Trophoblast cell (in vitro differentiated cells and primary cell): ENCODE data around the gene MED29.

Experiments
- DNase-seq, 2 donors: peaks; one replicate each; pipeline ENCODE4 v3.0.0-alpha.2; 2016
- H2AFZ ChIP-seq: 2 replicates; pipeline ENCODE4 v1.6.1; 2013; ENCODE audit warnings: low read length, moderate library complexity, mild to moderate bottlenecking; ENCODE audit not compliant: insufficient read depth, poor library complexity
- H2AK5ac ChIP-seq: 2 replicates; pipeline ENCODE4 v1.6.1; 2013; ENCODE audit warnings: mild to moderate bottlenecking, low read length
- H2BK120ac ChIP-seq: 2 replicates; pipeline ENCODE4 v1.6.1; 2013; ENCODE audit warnings: low read length, mild to moderate bottlenecking, moderate library complexity; ENCODE audit not compliant: insufficient read depth, poor library complexity
- H2BK12ac ChIP-seq: 2 replicates; pipeline ENCODE4 v1.6.1; 2013; ENCODE audit warnings: mild to moderate bottlenecking, low read length, moderate library complexity
- H2BK5ac ChIP-seq: 2 replicates; pipeline ENCODE4 v1.6.1; 2013; ENCODE audit warnings: low read length, low read depth, moderate library complexity, mild to moderate bottlenecking; ENCODE audit not compliant: poor library complexity
- H3K14ac ChIP-seq: 2 replicates; pipeline ENCODE4 v1.6.1; 2013; ENCODE audit warnings: mild to moderate bottlenecking, low read length
- H3K18ac ChIP-seq: 2 replicates; pipeline ENCODE4 v1.6.1; 2013; ENCODE audit warnings: mild to moderate bottlenecking, low read length
- H3K23ac ChIP-seq: 2 replicates; pipeline ENCODE4 v1.6.1; 2013; ENCODE audit warnings: low read length
- H3K27ac ChIP-seq: 2 replicates; pipeline ENCODE4 v1.5.1; 2013; ENCODE audit warnings: low read depth, mild to moderate bottlenecking, inconsistent platforms, low read length, moderate library complexity
- H3K27me3 ChIP-seq: 2 replicates; pipeline ENCODE4 v1.6.1; 2013; ENCODE audit warnings: inconsistent platforms, mild to moderate bottlenecking, low read length, moderate library complexity; ENCODE audit not compliant: insufficient read depth
- H3K36me3 ChIP-seq, 2 experiments: 1 replicate in 1 of 2; 2 replicates in 1 of 2; pipeline ENCODE4 v1.6.1; 2013; ENCODE audit warnings: low read length in 2 of 2, mild to moderate bottlenecking in 2 of 2, moderate library complexity in 1 of 2; ENCODE audit not compliant: insufficient read depth in 2 of 2, control insufficient read depth in 1 of 2
- H3K4ac ChIP-seq: 2 replicates; pipeline ENCODE4 v1.6.1; 2013; ENCODE audit warnings: low read depth, mild to moderate bottlenecking, low read length, moderate library complexity
- H3K4me1 ChIP-seq, 2 experiments: 1 replicate in 1 of 2; 2 replicates in 1 of 2; pipeline ENCODE4 v1.6.1; 2013; ENCODE audit warnings: low read length in 2 of 2, mild to moderate bottlenecking in 2 of 2, moderate library complexity in 1 of 2; ENCODE audit not compliant: insufficient read depth in 2 of 2, control insufficient read depth in 1 of 2
- H3K4me2 ChIP-seq: 2 replicates; pipeline ENCODE4 v1.6.1; 2013; ENCODE audit warnings: inconsistent platforms, mild to moderate bottlenecking, low read length, moderate library complexity
- H3K4me3 ChIP-seq: 2 replicates; pipeline ENCODE4 v1.5.1; 2013; ENCODE audit warnings: mild to moderate bottlenecking, low read depth, low read length, inconsistent platforms
- H3K79me1 ChIP-seq: one replicate; pipeline ENCODE4 v1.6.1; 2013; ENCODE audit warnings: low read length
- H3K79me2 ChIP-seq: 2 replicates; pipeline ENCODE4 v1.6.1; 2013; ENCODE audit warnings: low read length, mild to moderate bottlenecking; ENCODE audit not compliant: control insufficient read depth, insufficient read depth, poor library complexity
- H3K9ac ChIP-seq: 2 replicates; pipeline ENCODE4 v1.6.1; 2013; ENCODE audit warnings: mild to moderate bottlenecking, low read length
- H3K9me3 ChIP-seq: 2 replicates; pipeline ENCODE4 v1.6.1; 2013; ENCODE audit warnings: low read depth, mild to moderate bottlenecking, control low read depth, inconsistent platforms, low read length; ENCODE audit not compliant: insufficient read depth
- H4K12ac ChIP-seq: 2 replicates; pipeline ENCODE4 v1.6.1; 2013; ENCODE audit warnings: low read depth, mild to moderate bottlenecking, low read length, moderate library complexity
- H4K8ac ChIP-seq: 2 replicates; pipeline ENCODE4 v1.6.1; 2013; ENCODE audit warnings: low read depth, mild to moderate bottlenecking, low read length, moderate library complexity
- H4K91ac ChIP-seq: one replicate; pipeline ENCODE4 v1.6.1; 2013; ENCODE audit warnings: low read depth, mild to moderate bottlenecking, low read length, moderate library complexity
- WGBS: extraction: QIAGEN DNeasy Blood & Tissue Kit; methylation state at CpG from one replicate; pipeline ENCODE4 v1.1.7; 2013; ENCODE audit warnings: missing lambda C conversion rate; ENCODE audit not compliant: insufficient read length, insufficient coverage; ENCODE audit errors: extremely low coverage; 5-methylcytosine and 5-hydroxymethylcytosine counted together

The MED29 gene

DNA sequence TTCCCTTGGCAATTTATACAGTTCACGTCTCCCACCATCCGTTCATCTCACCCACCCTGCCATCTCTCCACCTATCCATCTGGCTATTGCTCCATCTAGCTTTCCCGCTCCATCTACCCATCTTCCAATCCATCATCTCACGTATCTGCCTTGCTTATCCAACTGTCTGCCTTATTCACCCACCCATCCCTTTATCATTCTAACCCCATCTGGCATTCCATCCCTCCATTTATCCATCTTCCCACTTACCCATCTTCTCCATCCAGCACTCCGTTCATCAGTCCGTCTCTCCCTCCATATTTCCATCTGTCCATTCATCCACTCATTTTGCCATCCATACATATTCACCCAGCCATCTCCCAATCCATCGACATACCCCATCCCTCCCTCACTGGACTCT, 34.6 kb downstream of the MED29 start:
- H3K18ac ChIP-seq: no peak overlapping the region
- 100% methylated on average over 4 of the region's 7 CpGs for WGBS
- H3K27ac ChIP-seq: no peak overlapping the region
- no peak overlapping the region for H3K9ac ChIP-seq
- no peak overlapping the region for H4K12ac ChIP-seq
- H3K4me1 ChIP-seq: peaks cover 13 to 18% of the 10 kb centered on the region in 2 experiments
- no peak overlapping the region for H4K91ac ChIP-seq
- H2AFZ ChIP-seq: no peak overlapping the region
- no peak overlapping the region for H3K14ac ChIP-seq
- H2BK120ac ChIP-seq: no peak overlapping the region
- H3K4me2 ChIP-seq: no peak overlapping the region
- no peak overlapping the region for H4K8ac ChIP-seq
- peaks cover 10% of the 10 kb centered on the region for H3K79me1 ChIP-seq
- peaks cover 43 to 47% of the 10 kb centered on the region in 2 experiments for H3K36me3 ChIP-seq
- peaks cover 5% of the 10 kb centered on the region for H3K9me3 ChIP-seq
- no peak overlapping the region for H3K23ac ChIP-seq
- H2BK12ac ChIP-seq: no peak overlapping the region
- no peak overlapping the region for H3K4me3 ChIP-seq
- no peak overlapping the region for H2BK5ac ChIP-seq
- no peaks in the 10 kb centered on the region for H3K27me3 ChIP-seq
- H3K4ac ChIP-seq: no peak overlapping the region
- no peaks in the 10 kb centered on the region for H3K79me2 ChIP-seq
- no peak overlapping the region for H2AK5ac ChIP-seq
- no peak for DNase-seq

DNA sequence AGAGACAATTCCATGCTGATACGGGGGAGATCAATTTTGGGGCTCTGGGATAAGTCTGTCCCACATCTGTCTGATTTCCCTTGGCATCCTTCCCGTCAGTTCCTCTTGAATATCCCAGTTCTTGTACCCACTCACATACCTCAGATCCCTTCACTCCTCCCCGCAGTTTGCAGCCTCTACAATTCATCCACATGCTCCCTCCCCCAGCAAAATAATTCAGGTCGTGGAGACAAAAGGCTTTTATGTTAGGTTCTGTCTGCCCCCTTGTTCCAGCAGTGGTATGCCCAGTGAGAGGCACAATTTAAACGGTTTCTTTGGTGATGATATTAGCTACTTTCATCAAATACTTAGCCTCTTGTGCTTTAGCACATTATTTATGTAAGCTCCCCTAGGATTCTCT, 35.0 kb downstream of the MED29 start:
- Histone ChIP-seq H3K23ac (no peak overlapping the region), H3K27me3 (no peaks in the 10 kb centered on the region), H2AK5ac (no peak overlapping the region), H3K4me2 (no peak overlapping the region), H3K27ac (no peak overlapping the region), H3K9me3 (peaks cover 5% of the 10 kb centered on the region), H3K36me3 (peaks cover 39 to 42% of the 10 kb centered on the region in 2 experiments), H2BK120ac (no peak overlapping the region), H2BK12ac (no peak overlapping the region), H4K12ac (no peak overlapping the region), H3K9ac (no peak overlapping the region), H4K91ac (no peak overlapping the region), H3K4me3 (no peak overlapping the region), H3K14ac (no peak overlapping the region), H3K4me1 (peaks cover 13 to 21% of the 10 kb centered on the region in 2 experiments), H3K18ac (no peak overlapping the region), H2BK5ac (no peak overlapping the region), H4K8ac (no peak overlapping the region), H3K4ac (no peak overlapping the region), H2AFZ (no peak overlapping the region), H3K79me1 (peaks cover 10% of the 10 kb centered on the region), H3K79me2 (no peaks in the 10 kb centered on the region)
- no CpG with 5 or more reads among the region's 5 CpGs for WGBS
- no peak for DNase-seq

DNA sequence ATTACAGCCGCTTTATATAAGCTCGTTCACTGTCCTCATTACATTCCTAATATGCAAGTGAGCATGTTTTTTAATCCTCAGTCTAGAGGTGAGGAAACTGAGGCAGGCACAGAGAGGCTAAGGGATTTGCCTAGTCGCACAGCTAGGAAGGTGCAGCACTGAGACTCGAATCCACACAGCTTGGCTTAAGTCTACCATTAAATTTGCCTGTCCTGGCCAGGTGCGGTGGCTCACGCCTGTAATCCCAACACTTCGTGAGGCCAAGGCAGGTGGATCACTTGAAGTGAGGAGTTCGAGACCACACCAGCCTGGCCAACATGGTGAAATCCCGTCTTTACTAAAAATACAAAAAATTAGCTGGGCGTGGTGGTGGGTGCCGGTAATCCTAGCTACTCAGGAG, 36.5 kb downstream of the MED29 start:
- no peak overlapping the region for H3K9ac ChIP-seq
- H4K91ac ChIP-seq: peak overlapping the region; percentile 4
- H3K79me2 ChIP-seq: no peaks in the 10 kb centered on the region
- no peak overlapping the region for H3K27ac ChIP-seq
- H3K79me1 ChIP-seq: peaks cover 10% of the 10 kb centered on the region
- no peak overlapping the region for H4K12ac ChIP-seq
- H3K27me3 ChIP-seq: no peaks in the 10 kb centered on the region
- no peak overlapping the region for H2BK12ac ChIP-seq
- peaks cover 5% of the 10 kb centered on the region for H3K9me3 ChIP-seq
- peaks cover 30 to 36% of the 10 kb centered on the region in 2 experiments for H3K36me3 ChIP-seq
- DNase-seq: no peak
- H3K4me3 ChIP-seq: no peak overlapping the region
- H2AK5ac ChIP-seq: peak overlapping the region; percentile 64
- no peak overlapping the region for H3K4ac ChIP-seq
- WGBS: no CpG with 5 or more reads among the region's 11 CpGs
- no peak overlapping the region for H3K23ac ChIP-seq
- no peak overlapping the region for H2AFZ ChIP-seq
- H2BK5ac ChIP-seq: no peak overlapping the region
- no peak overlapping the region for H2BK120ac ChIP-seq
- no peak overlapping the region for H3K4me2 ChIP-seq
- peak overlapping the region; percentile 50 for H3K18ac ChIP-seq
- peak overlapping the region; percentile 8 for H4K8ac ChIP-seq
- H3K14ac ChIP-seq: no peak overlapping the region
- H3K4me1 ChIP-seq: peaks cover 13 to 21% of the 10 kb centered on the region in 2 experiments

- H3K4me2 ChIP-seq: peak overlapping the region; percentile 26
- H3K27ac ChIP-seq: peak overlapping the region; percentile 81
- peak overlapping the region; percentile 80 for H3K14ac ChIP-seq
- H2AK5ac ChIP-seq: peak overlapping the region; percentile 57
- no peaks in the 10 kb centered on the region for H3K27me3 ChIP-seq
- peak overlapping the region; percentile 59 for H4K8ac ChIP-seq
- peak overlapping the region; percentile 31 for H4K12ac ChIP-seq
- peaks cover 10% of the 10 kb centered on the region for H3K79me1 ChIP-seq
- peaks cover 30 to 36% of the 10 kb centered on the region in 2 experiments for H3K36me3 ChIP-seq
- peak overlapping the region; percentile 82 for H2BK5ac ChIP-seq
- no peak overlapping the region for H3K4me3 ChIP-seq
- no peaks in the 10 kb centered on the region for H3K79me2 ChIP-seq
- H3K9ac ChIP-seq: no peak overlapping the region
- peak overlapping the region; percentile 71 for H4K91ac ChIP-seq
- peak overlapping the region; percentile 82 for H2BK120ac ChIP-seq
- peak overlapping the region; percentile 74 for H2AFZ ChIP-seq
- H3K23ac ChIP-seq: no peak overlapping the region
- H3K4ac ChIP-seq: peak overlapping the region; percentile 41
- DNase-seq: peak; percentile 75 to 85
- H3K4me1 ChIP-seq: peaks cover 13 to 21% of the 10 kb centered on the region in 2 experiments
- no CpG with 5 or more reads among the region's 23 CpGs for WGBS
- H3K18ac ChIP-seq: peak overlapping the region; percentile 38
- H2BK12ac ChIP-seq: peak overlapping the region; percentile 85
- H3K9me3 ChIP-seq: peaks cover 5% of the 10 kb centered on the region
Measured at GRCh38 chr19:39428283-39429112, 37.3 kb downstream of the MED29 start.
